Measurements from ENCODE around the gene RNPEP. TPM values are rescaled to one million over a fixed set of nuclear protein-coding genes. Genes with fewer than 3 reads are reported as not detected.
"Not testable (repeated sequence)": the region's sequence is repeated elsewhere in the genome, so short reads cannot be mapped to it uniquely, and the experiment has no call there.

RNPEP gene
- total RNA-seq, 4 donors from 2014 or later = 33.0 to 49.0 (median 44.0) TPM

GRCh38 chr1:202018468-202019234 lies 36.2 kb downstream of the RNPEP start:
- H3K36me3 ChIP-seq = peaks cover 0 to 7% (median 0%) of the 10 kb centered on the region in 4 donors
- H3K27me3 ChIP-seq = peaks cover 0 to 10% (median 0%) of the 10 kb centered on the region in 4 donors
- no peak overlapping the region for H3K27ac ChIP-seq (replicated peaks in 1 of 4)
- no peaks in the 10 kb centered on the region for H3K9me3 ChIP-seq
- H3K4me3 ChIP-seq = no peak overlapping the region
- no peaks in the 10 kb centered on the region for H3K4me1 ChIP-seq
- intact Hi-C loops (cut with DNase I) = no loop called here
- 73% methylated on average over 15 of the region's 19 CpGs for WGBS
- no peak for TF ChIP-seq EP300 (IDR thresholded peaks at IDR 0.05)
- no peak for DNase-seq (ENCODE audit: extremely low spot score)

- H3K4me1 ChIP-seq; H3K4me3 ChIP-seq; H3K27me3 ChIP-seq; H3K36me3 ChIP-seq; H3K27ac ChIP-seq (replicated peaks in 1 of 4); H3K9me3 ChIP-seq; DNase-seq (ENCODE audit: extremely low spot score); intact Hi-C loops (cut with DNase I): not testable (repeated sequence)
- WGBS = 84% methylated on average over 8 of the region's 8 CpGs
Observed at GRCh38 chr1:202019235-202019558, 36.7 kb downstream of the RNPEP start.

DNA sequence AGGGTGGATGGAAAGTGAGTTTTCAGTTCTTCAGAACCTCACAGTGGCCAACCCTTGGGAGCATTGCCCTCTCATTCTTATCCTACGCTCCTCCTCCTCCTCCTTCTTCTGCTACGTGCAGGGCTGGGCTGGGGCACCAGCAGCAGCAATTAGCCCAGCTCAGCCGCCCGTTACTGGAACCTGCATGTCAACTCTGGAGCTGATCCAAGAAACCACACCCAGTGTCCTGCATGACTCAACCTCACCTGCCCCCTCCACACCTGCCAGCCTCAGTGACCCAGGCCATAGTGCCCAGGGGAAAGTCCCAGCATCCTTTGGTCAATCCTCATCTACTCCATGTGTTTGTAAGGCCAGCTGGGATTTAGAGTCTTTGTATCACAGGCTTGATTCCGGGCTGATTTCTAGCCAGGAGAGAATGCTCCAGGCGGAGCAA lies 40.6 kb downstream of the RNPEP start:
- H3K27me3 ChIP-seq = peaks cover 0 to 8% (median 0%) of the 10 kb centered on the region in 4 donors
- intact Hi-C loops (cut with DNase I) = no loop called here

DNA sequence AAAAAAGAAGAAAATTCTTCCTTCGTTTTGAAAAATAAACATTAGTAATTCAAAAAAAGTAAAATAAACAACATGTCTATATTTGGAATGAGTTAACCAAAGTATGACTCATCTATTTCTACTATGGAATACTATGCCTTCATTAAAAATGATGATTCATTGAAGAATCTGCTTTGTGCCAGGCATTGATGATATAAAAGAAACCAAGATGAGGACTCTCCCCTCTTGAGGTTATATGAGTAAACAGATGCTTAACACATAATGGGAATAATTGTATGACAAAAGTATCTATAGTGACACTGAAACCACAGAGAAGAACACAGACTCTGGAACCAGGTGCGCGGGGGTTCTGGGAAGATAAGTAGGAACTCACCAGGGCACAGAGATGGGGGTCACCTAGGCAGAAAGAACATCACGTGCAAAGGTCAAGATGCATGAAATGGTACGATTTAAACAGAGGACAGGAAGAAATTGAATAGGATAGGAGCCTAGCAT lies 46.8 kb downstream of the RNPEP start:
- H3K9me3 ChIP-seq = no peaks in the 10 kb centered on the region
- no peak overlapping the region for H3K4me3 ChIP-seq
- no peak overlapping the region for H3K27ac ChIP-seq (replicated peaks in 1 of 4)
- H3K36me3 ChIP-seq = no peaks in the 10 kb centered on the region
- TF ChIP-seq POLR2AphosphoS5 (IDR thresholded peaks at IDR 0.05) (no peak), EP300 (IDR thresholded peaks at IDR 0.05) (no peak), POLR2A (IDR thresholded peaks at IDR 0.05; ENCODE audit: low read depth) (no peak)
- TF ChIP-seq, protein P1, sequence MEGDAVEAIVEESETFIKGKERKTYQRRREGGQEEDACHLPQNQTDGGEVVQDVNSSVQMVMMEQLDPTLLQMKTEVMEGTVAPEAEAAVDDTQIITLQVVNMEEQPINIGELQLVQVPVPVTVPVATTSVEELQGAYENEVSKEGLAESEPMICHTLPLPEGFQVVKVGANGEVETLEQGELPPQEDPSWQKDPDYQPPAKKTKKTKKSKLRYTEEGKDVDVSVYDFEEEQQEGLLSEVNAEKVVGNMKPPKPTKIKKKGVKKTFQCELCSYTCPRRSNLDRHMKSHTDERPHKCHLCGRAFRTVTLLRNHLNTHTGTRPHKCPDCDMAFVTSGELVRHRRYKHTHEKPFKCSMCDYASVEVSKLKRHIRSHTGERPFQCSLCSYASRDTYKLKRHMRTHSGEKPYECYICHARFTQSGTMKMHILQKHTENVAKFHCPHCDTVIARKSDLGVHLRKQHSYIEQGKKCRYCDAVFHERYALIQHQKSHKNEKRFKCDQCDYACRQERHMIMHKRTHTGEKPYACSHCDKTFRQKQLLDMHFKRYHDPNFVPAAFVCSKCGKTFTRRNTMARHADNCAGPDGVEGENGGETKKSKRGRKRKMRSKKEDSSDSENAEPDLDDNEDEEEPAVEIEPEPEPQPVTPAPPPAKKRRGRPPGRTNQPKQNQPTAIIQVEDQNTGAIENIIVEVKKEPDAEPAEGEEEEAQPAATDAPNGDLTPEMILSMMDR (IDR thresholded peaks at IDR 0.05) = no peak
- no peaks in the 10 kb centered on the region for H3K27me3 ChIP-seq
- 77% methylated on average over 5 of the region's 5 CpGs for whole genome bisulfite sequencing
- DNase-seq (ENCODE audit: extremely low spot score) = no peak
- H3K4me1 ChIP-seq = no peaks in the 10 kb centered on the region
- intact Hi-C loops (cut with DNase I) = no loop called here

More for the DNA sequence above, 40.6 kb downstream of the RNPEP start:
- TF ChIP-seq POLR2A (IDR thresholded peaks at IDR 0.05; ENCODE audit: low read depth) (no peak), EP300 (IDR thresholded peaks at IDR 0.05) (no peak), POLR2AphosphoS5 (IDR thresholded peaks at IDR 0.05) (no peak)
- TF ChIP-seq, protein P1 (IDR thresholded peaks at IDR 0.05) = no peak
- no peak overlapping the region for H3K27ac ChIP-seq (replicated peaks in 1 of 4)
- H3K36me3 ChIP-seq = no peaks in the 10 kb centered on the region
- no peak overlapping the region for H3K4me3 ChIP-seq
- H3K9me3 ChIP-seq = no peaks in the 10 kb centered on the region
- DNase-seq (ENCODE audit: extremely low spot score) = no peak
- no peaks in the 10 kb centered on the region for H3K4me1 ChIP-seq
- 79% methylated on average over 6 of the region's 6 CpGs for WGBS

- 98% methylated on average over 2 of the region's 2 CpGs for WGBS
- no peaks in the 10 kb centered on the region for H3K9me3 ChIP-seq
- no peaks in the 10 kb centered on the region for H3K4me1 ChIP-seq
- no peak overlapping the region for H3K4me3 ChIP-seq
- intact Hi-C loops (cut with DNase I) = no loop called here
- no peaks in the 10 kb centered on the region for H3K27me3 ChIP-seq
- no peaks in the 10 kb centered on the region for H3K36me3 ChIP-seq
- no peak for DNase-seq (ENCODE audit: extremely low spot score)
- no peak for TF ChIP-seq POLR2A (IDR thresholded peaks at IDR 0.05; ENCODE audit: low read depth)
- no peak for TF ChIP-seq EP300 (IDR thresholded peaks at IDR 0.05)
- TF ChIP-seq, protein P1 (IDR thresholded peaks at IDR 0.05) = no peak
- no peak for TF ChIP-seq POLR2AphosphoS5 (IDR thresholded peaks at IDR 0.05)
- no peak overlapping the region for H3K27ac ChIP-seq (replicated peaks in 1 of 4)
Observed at GRCh38 chr1:202029727-202030126, 47.3 kb downstream of the RNPEP start.

Data from esophagus muscularis mucosa (tissue), 4 donors.